NCI-H1417 (cell line): Measurements from ENCODE around the gene PIWIL1.

Experiments
- DNase-seq, 3 experiments: peaks; one replicate each; lab custom pipeline; 2025; lab: John Stamatoyannopoulos, UW

PIWIL1 gene

DNA sequence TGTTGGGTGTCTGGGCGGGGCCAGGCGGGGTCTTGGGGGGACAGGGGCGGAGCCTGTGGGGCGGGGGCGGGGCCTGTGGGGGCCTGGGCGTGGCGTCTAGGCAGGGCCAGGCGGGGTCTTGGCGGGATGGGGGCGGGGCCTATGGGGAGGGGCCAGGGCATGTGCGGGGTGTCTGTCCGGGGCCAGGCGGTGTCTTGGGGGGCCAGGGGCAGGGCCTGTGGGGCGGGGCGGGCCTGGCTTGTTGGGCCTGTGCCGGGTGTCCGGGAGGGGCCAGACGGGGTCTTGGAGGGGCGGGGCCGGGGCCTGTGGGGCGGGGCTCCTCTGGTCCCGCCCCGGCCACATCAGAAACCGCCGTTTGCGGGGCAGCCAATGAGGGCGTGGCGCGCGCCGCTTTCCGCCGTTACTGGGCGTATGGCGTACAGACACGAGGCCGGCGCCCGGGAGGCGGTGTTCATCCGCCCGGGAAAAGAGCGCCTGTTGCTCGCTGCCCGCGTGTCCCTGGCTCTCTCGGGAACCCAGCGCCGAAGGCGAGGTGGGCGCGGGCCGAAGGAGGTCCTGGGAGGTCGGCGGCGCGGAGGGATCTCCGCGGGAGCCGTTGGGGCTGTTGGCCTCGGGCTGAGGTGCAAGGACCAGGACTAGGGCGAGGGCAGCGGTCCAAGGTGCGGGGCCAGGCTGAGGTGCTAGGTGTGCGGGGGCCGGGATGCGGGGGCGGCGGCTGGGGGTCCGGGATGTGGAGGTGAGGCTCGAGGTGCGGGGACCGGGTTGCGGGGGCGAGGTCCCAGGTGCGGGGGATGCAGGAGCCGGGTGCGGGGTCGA, at the start of gene PIWIL1:
Gene PIWIL1 (plus strand): TSS at position 400 of the 816 bp plus-strand sequence. CDS start 4,705 bp downstream, outside the sequence.
- DNase-seq = no peak

- peak in 2 of 3 experiments; percentile 23 to 61 for DNase-seq
Observed at GRCh38 chr12:130288206-130288605, 49.5 kb upstream of the PIWIL1 start.

- peak in 1 of 3 experiments; percentile 61 for DNase-seq
Observed at GRCh38 chr12:130288691-130289090, 49.0 kb upstream of the PIWIL1 start.

DNA sequence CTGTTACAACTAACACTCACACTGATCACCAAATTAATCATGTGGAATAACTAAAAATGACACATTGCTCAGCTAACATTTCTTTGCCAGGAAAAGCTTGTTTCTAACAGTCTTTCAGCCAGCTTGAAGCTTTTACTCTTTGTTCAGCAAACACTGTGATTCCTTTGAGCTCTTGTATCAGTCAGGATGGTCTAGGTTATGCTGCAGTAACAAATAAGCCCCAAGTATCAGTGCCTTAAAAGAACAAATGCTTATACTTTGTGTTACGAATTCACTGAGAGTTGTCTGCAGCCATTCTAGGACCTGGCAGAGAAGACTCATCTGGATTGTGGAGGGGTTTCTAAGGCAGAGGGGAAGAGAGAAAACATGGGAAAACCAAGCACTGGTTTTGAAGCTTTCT, 47.6 kb upstream of the PIWIL1 start:
- DNase-seq = no peak

DNA sequence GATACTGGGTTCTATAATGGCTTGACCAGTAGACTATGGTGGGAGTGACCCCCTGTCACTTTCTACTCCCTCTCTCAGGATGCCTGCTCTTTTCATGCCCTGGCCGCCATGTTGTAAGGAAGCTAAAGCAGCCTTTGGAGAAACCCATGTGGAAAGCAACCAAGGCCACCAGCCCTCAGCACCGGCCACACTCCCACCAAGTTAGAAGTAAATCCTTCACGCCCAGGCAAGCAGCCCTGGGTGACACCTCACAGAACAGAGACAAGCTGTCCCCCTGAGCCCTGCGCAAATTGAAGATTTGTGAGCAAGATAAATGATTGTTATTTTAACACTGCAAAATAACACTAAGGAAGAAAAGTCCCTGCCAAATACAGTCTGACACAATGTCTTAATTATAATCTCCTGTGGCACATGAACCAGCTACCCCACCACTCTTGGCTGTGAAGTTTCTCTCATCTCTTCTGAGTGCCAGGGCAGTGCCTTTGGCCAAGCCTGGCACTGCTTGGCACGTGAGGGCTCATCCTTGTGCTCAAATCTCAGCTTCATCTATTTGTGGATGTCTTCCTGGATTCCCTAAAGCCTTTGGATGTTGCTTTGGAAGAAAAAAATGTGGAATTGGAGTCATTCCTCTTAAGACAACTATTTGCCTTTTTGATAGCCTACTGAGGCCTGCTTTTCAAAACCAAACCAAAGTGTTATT, 39.2 kb upstream of the PIWIL1 start:
- DNase-seq = no peak

- no peak for DNase-seq
Observed at GRCh38 chr12:130299574-130299973, 38.1 kb upstream of the PIWIL1 start.

DNA sequence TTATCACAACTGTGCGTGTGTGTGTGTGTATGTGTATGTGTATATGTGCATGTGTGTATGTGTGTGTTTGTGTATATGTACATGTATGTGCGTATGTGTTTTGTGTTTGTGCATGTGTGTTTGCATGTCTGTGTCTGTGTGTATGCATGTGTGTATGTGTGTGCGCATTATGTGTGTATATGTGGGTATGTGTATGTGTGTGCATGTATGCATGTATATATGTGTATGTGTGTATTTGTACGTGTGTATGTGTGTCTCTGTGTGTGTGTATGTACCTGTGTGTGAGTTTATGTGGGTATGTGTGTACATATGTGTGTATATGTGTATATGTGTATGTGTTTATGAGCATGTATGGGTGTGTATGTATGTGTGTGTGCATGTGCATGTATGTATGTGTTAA, 37.6 kb upstream of the PIWIL1 start:
- no peak for DNase-seq

DNA sequence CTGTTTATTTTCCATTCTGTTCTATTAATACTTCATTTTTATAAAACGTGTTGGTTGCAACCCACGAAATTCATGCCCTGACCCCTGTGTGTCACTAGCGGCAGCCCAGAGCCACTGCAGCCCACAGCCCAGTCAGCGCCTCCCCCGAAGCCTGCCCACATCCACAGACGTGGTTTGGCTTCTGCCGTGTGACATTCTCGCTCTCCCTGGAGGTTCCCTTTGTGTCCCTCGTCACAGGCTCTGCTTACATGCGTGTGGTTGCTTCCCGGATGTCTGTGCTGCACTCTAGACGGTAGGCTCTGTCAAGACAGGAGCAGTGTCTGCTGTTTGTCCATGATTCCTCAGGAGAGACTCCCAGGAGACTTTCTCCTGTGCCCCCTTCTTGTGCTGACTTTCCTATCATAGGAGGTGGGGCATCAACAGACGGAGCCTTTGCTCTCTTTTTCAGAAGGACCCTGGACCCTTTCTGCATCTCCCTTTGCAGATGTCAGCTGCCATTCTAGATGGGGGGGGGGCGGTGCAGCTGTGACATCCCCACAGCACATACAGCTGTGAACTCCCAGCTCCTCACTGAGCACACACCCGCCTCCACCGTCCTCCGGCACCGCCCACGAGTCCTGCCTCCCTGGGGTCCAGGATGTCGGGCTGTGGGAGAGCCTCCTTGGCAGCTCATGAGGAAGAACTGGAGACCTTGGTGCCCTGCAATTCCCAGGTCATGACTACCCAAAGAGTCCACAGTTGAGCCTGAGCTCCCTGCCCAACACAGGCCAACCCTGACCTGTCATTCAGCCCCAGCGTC, 36.8 kb upstream of the PIWIL1 start:
- DNase-seq = no peak

DNA sequence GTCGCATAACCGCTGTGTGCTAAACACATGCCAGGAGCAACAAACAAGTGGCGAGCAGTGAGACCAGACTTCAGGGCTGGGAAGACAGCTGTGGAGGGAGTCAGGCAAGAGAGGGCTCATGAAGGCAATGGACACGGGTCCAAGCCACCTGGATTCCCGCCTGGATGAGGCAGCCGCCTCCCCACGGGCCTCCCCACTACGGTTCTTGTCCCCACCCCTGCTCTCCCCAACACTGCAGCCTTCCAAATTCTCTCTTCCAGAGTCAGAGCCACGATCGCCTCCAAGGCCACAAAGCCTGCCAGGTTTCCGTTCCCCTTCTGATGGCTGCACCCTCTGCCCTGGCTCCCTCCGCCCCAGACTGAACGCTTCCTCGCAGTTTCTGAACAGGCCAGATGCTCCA, 36.1 kb upstream of the PIWIL1 start:
- no peak for DNase-seq

- no peak for DNase-seq
Observed at GRCh38 chr12:130303781-130304180, 33.9 kb upstream of the PIWIL1 start.

DNA sequence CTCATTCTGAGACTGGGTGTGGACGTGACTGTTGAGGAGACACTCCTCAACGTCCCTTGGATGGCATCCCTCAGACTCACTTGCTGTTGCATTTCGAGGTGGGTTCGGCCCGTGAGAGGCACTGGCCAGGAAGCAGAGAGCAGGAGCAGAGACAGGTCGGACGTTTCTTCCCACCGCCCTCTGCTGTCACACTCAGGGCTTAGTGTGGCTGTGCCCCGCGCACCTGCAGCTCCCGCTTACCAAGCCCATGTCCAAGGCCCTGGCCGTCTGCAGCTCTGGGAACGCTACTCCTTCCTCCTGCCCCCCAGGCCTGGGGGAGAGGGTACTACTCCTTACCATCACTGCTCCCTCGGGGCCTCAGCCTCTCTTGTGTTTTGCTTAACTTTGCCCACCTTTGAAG, 29.8 kb upstream of the PIWIL1 start:
- DNase-seq = no peak

GRCh38 chr12:130308393-130308792, 29.3 kb upstream of the PIWIL1 start:
- DNase-seq = no peak

GRCh38 chr12:130316251-130316650, 21.4 kb upstream of the PIWIL1 start:
- DNase-seq = no peak

GRCh38 chr12:130320536-130320935, 17.2 kb upstream of the PIWIL1 start:
- DNase-seq = no peak

DNA sequence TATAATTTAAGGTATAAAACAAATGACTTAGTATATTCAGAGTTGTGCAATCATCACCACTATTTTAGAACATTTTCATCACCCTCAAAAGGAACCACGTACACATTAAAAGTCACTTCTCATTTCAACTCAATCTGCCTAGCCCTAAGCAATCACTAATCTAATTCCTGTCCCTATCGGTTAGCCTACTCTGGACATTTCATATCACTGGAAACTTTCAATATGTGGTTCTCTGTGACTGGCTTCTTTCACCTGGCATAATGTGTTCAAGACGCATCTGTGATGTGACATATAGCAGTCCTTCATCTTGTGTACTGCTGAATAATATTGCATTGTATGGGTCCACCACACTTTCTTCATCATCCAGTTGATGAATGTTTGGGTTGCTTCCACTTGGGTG, 15.4 kb upstream of the PIWIL1 start:
- no peak for DNase-seq

- no peak for DNase-seq
Observed at GRCh38 chr12:130330685-130331084, 7.0 kb upstream of the PIWIL1 start.

- DNase-seq = no peak
Observed at GRCh38 chr12:130331146-130331545, 6.5 kb upstream of the PIWIL1 start.

DNA sequence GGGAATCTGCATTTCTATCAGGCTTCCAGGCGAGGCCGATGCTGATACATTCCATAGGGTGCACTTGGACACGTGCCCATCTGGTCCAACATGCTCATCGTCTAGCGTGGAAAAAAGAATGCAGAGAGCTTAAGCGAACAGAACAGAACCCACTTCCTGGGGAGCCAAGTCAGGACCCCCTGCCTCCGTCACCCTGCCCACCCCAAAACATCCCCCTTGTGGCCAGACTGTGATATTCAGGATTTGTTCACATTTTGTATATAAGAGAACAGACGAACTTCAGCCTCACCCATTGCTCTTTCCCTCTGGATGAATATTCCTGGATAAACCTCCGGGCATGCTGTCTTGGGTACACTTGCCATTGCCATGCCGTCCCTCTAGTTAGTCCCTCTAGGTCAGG, 4.3 kb upstream of the PIWIL1 start:
- no peak for DNase-seq

GRCh38 chr12:130334399-130334798, 3.3 kb upstream of the PIWIL1 start:
- DNase-seq = no peak

GRCh38 chr12:130334937-130335336, 2.8 kb upstream of the PIWIL1 start:
- peak in 2 of 3 experiments; percentile 60 to 72 for DNase-seq

- peak; percentile 67 to 91 (median 70) for DNase-seq
Observed at GRCh38 chr12:130335517-130336392, 1.9 kb upstream of the PIWIL1 start.
